Measurements from ENCODE around the gene MAP2K3. TPM values are rescaled to one million over a fixed set of nuclear protein-coding genes. Genes with fewer than 3 reads are reported as not detected.
A peak's percentile ranks its signal among the peaks of the same experiment; 100 is the strongest.
"Not testable (repeated sequence)": the region's sequence is repeated elsewhere in the genome, so short reads cannot be mapped to it uniquely, and the experiment has no call there.

Gene MAP2K3
- total RNA-seq, 4 donors from 2014 or later: 44.4 to 148 (median 59.6) TPM

- peaks cover 0 to 23% (median 14%) of the 10 kb centered on the region in 4 donors for H3K4me1 ChIP-seq
- in situ Hi-C loops (cut with MboI; ENCODE audit: low pct_ligation_motif_present in 1 of 4, low pct_unique_long_range_greater_than_20kb in 1 of 4, low sequenced_read_pairs in 3 of 4) (loop anchor here (10.0 to 25.0 kb wide), 4 partner anchors 64 to 469 kb away; partner anchors contain the start of gene NATD1 (in 1 of the 4)), intact Hi-C loops (cut with DNase I; ENCODE audit: low total_unique reads) (no loop called here)
- no peak for TF ChIP-seq POLR2A (IDR thresholded peaks at IDR 0.05)
- no peak for TF ChIP-seq POLR2AphosphoS5 (IDR thresholded peaks at IDR 0.05)
- no peak for TF ChIP-seq EP300 (IDR thresholded peaks at IDR 0.05; ENCODE audit: low read depth)
- TF ChIP-seq, protein P1, sequence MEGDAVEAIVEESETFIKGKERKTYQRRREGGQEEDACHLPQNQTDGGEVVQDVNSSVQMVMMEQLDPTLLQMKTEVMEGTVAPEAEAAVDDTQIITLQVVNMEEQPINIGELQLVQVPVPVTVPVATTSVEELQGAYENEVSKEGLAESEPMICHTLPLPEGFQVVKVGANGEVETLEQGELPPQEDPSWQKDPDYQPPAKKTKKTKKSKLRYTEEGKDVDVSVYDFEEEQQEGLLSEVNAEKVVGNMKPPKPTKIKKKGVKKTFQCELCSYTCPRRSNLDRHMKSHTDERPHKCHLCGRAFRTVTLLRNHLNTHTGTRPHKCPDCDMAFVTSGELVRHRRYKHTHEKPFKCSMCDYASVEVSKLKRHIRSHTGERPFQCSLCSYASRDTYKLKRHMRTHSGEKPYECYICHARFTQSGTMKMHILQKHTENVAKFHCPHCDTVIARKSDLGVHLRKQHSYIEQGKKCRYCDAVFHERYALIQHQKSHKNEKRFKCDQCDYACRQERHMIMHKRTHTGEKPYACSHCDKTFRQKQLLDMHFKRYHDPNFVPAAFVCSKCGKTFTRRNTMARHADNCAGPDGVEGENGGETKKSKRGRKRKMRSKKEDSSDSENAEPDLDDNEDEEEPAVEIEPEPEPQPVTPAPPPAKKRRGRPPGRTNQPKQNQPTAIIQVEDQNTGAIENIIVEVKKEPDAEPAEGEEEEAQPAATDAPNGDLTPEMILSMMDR (IDR thresholded peaks at IDR 0.05): no peak
- H3K4me3 ChIP-seq: no peak overlapping the region
- no peaks in the 10 kb centered on the region for H3K9me3 ChIP-seq
- H3K27ac ChIP-seq: no peak overlapping the region
- no peak for DNase-seq
- no peaks in the 10 kb centered on the region for H3K27me3 ChIP-seq
- no peaks in the 10 kb centered on the region for H3K36me3 ChIP-seq
- WGBS, 2 donors (ENCODE audit: low coverage in 1 of 2): 84% methylated on average over 17 of the region's 17 CpGs; no CpG with 5 or more reads in 1 of the 2 donors
Measured at GRCh38 chr17:21318439-21318838, 33.9 kb downstream of the MAP2K3 start.

GRCh38 chr17:21318856-21319255 lies 34.3 kb downstream of the MAP2K3 start:
- peaks cover 0 to 25% (median 14%) of the 10 kb centered on the region in 4 donors for H3K4me1 ChIP-seq
- 79% methylated on average over 7 of the region's 7 CpGs; no CpG with 5 or more reads in 1 of the 2 donors for WGBS, 2 donors (ENCODE audit: low coverage in 1 of 2)
- in situ Hi-C loops (cut with MboI; ENCODE audit: low pct_ligation_motif_present in 1 of 4, low pct_unique_long_range_greater_than_20kb in 1 of 4, low sequenced_read_pairs in 3 of 4): loop anchor here (10.0 to 25.0 kb wide), 4 partner anchors 64 to 468 kb away; partner anchors contain the start of gene NATD1 (in 1 of the 4)
- H3K27me3 ChIP-seq; H3K27ac ChIP-seq; intact Hi-C loops (cut with DNase I; ENCODE audit: low total_unique reads); H3K9me3 ChIP-seq; DNase-seq; H3K4me3 ChIP-seq; H3K36me3 ChIP-seq: not testable (repeated sequence)

GRCh38 chr17:21319256-21319655 lies 34.7 kb downstream of the MAP2K3 start:
- H3K27ac ChIP-seq; intact Hi-C loops (cut with DNase I; ENCODE audit: low total_unique reads); H3K9me3 ChIP-seq; H3K4me3 ChIP-seq; H3K27me3 ChIP-seq; H3K36me3 ChIP-seq; DNase-seq: not testable (repeated sequence)
- in situ Hi-C loops (cut with MboI; ENCODE audit: low pct_ligation_motif_present in 1 of 4, low pct_unique_long_range_greater_than_20kb in 1 of 4, low sequenced_read_pairs in 3 of 4): loop anchor here (10.0 to 25.0 kb wide), 4 partner anchors 64 to 468 kb away; partner anchors contain the start of gene NATD1 (in 1 of the 4)
- WGBS, 2 donors (ENCODE audit: low coverage in 1 of 2): 90% methylated on average over 4 of the region's 4 CpGs; no CpG with 5 or more reads in 1 of the 2 donors
- H3K4me1 ChIP-seq: peaks cover 0 to 22% (median 11%) of the 10 kb centered on the region in 4 donors

DNA sequence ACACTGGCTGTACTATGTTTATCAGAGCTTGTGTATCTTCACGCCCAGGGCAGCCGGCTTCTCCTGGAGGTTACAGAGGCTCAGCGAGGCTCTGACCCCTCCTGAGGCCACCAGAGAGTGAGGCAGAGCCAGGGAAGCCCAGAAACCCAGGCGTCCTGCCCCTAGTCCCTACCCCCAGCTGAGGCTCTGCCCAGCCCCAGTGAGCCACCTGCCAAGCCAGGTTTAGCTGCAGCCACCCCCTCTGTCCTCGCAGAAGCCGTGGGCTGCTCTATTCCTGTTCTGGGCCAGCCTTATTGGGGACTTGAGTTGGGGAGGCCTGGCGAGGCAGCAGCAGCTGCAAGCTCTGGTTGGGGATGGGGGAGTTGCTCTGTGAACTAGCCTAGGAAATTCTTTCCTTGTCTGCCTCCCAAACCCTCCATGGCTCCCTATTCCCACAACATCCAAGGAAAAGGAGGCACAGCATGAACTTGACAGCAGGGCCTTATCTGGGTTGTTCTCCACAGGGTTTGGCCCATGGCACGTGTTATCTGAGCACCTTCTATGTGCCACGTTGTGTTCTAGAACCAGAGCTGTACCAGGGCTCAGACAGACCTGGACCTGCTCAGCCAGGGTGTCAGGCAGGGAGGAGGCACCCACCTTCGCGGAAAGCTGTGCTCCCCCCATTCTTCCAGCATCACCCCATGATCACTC lies 35.3 kb downstream of the MAP2K3 start:
- H3K36me3 ChIP-seq; DNase-seq; H3K27me3 ChIP-seq; H3K4me3 ChIP-seq; H3K27ac ChIP-seq; intact Hi-C loops (cut with DNase I; ENCODE audit: low total_unique reads); H3K9me3 ChIP-seq: not testable (repeated sequence)
- H3K4me1 ChIP-seq: peaks cover 0 to 16% (median 8%) of the 10 kb centered on the region in 4 donors
- in situ Hi-C loops (cut with MboI; ENCODE audit: low pct_ligation_motif_present in 1 of 4, low pct_unique_long_range_greater_than_20kb in 1 of 4, low sequenced_read_pairs in 3 of 4): loop anchor here (10.0 to 25.0 kb wide), 4 partner anchors 65 to 467 kb away; partner anchors contain the start of gene NATD1 (in 1 of the 4)
- WGBS, 2 donors (ENCODE audit: low coverage in 1 of 2): 77% methylated on average over 11 of the region's 11 CpGs; no CpG with 5 or more reads in 1 of the 2 donors

- H3K4me3 ChIP-seq; H3K27ac ChIP-seq; H3K27me3 ChIP-seq; DNase-seq; H3K9me3 ChIP-seq; H3K36me3 ChIP-seq; intact Hi-C loops (cut with DNase I; ENCODE audit: low total_unique reads): not testable (repeated sequence)
- peaks cover 0 to 12% (median 5%) of the 10 kb centered on the region in 4 donors for H3K4me1 ChIP-seq
- WGBS, 2 donors (ENCODE audit: low coverage in 1 of 2): 84 to 100% methylated on average over 1 to 4 of the region's 4 CpGs
- in situ Hi-C loops (cut with MboI; ENCODE audit: low pct_ligation_motif_present in 1 of 4, low pct_unique_long_range_greater_than_20kb in 1 of 4, low sequenced_read_pairs in 3 of 4): loop anchor here (25.0 kb wide), 3 partner anchors 192 to 467 kb away; no protein-coding TSS in a partner anchor
Measured at GRCh38 chr17:21320430-21320829, 35.9 kb downstream of the MAP2K3 start.

DNA sequence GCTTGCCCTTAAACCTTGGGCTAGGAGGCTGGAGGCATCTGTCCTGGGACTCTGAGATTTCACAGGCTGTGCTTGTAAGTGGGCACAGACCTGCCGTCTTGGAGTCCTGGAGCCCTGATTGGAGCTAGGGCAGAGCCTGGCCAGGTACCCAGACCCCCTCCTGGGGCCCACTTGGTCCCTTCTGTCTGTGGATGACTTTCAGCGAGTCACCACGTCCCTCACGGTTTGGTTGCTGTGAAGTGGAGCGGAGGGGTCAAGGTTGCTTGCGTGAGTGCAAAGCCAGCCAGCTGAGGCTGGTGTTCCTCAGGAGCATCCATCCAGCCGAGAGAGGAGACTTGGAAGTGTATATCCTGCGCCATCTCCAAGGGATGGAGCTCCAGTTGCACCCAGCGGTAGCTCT lies 36.5 kb downstream of the MAP2K3 start:
- H3K27me3 ChIP-seq; DNase-seq; H3K36me3 ChIP-seq; H3K4me3 ChIP-seq; intact Hi-C loops (cut with DNase I; ENCODE audit: low total_unique reads); H3K27ac ChIP-seq; H3K9me3 ChIP-seq: not testable (repeated sequence)
- peaks cover 0 to 12% (median 5%) of the 10 kb centered on the region in 4 donors for H3K4me1 ChIP-seq
- in situ Hi-C loops (cut with MboI; ENCODE audit: low pct_ligation_motif_present in 1 of 4, low pct_unique_long_range_greater_than_20kb in 1 of 4, low sequenced_read_pairs in 3 of 4): loop anchor here (25.0 kb wide), 3 partner anchors 191 to 466 kb away; no protein-coding TSS in a partner anchor
- WGBS, 2 donors (ENCODE audit: low coverage in 1 of 2): 78% methylated on average over 9 of the region's 9 CpGs; no CpG with 5 or more reads in 1 of the 2 donors

DNA sequence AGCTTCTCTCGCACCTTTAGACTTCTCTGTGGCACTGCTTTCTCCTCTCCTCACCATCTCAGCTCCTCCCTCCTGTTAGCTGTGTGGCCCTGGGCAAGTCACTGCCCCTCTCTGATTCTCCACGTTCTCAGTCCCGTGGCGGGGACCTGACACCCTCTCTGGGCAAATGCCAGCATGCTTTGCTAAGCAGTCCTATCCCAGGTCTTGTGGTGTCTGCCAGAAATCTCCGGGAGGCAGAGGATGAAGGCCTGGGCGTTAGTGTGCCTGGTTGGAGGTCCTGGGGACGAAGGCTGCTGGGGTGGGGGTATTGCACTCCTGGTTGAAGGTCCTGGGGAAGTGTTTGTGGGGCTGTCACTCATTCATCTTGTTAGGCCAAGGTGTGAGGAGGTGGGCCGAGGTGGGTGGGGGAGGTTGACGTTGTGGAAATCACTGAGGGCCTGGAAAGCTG lies 37.3 kb downstream of the MAP2K3 start:
- WGBS, 2 donors (ENCODE audit: low coverage in 1 of 2): 85 to 100% methylated on average over 1 to 9 of the region's 9 CpGs
- H3K36me3 ChIP-seq; H3K9me3 ChIP-seq; DNase-seq; H3K4me1 ChIP-seq; H3K27me3 ChIP-seq; H3K4me3 ChIP-seq; intact Hi-C loops (cut with DNase I; ENCODE audit: low total_unique reads); H3K27ac ChIP-seq: not testable (repeated sequence)
- in situ Hi-C loops (cut with MboI; ENCODE audit: low pct_ligation_motif_present in 1 of 4, low pct_unique_long_range_greater_than_20kb in 1 of 4, low sequenced_read_pairs in 3 of 4): loop anchor here (25.0 kb wide), 3 partner anchors 191 to 466 kb away; no protein-coding TSS in a partner anchor

DNA sequence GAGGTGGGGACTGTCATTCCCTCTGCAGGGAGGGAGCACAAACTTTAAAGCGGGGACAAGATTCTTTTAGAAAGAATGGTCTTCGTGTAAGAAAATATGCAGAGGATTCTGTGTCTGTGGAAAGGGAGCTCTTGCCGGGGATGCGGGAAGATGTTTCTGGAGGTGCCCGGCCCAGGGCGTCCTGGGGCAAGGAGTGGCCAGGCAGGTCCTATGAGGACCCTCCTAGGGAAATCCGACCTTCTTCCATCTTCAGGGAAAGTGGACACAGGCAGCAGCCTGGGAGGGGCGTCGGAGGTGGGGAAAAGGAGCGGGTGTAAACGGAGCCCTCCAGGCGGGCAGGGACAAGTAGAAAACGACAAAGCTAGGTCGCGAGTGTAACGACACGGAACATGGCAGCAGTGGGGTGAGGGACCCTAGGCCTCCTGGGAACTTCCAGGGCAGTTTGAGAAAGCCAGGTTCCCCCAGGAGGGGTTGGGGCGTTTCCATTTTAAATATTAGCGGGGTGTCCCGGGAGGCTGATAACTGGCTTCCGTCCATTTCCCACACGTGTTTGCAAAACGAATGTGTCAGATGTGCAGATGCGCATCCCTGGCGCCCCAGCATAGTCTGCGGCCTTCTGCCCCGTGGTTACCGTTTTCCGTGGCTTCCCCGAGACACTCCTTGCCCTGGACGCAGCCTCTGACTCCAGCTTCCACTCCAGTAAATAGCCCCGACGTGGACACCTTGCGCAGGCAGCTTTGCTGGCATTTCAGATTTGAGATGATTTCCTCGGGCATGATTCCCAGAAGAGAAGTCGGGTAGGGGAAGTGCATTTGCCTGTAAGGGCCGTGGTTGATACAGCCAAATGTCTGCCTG lies 39.0 kb downstream of the MAP2K3 start:
- intact Hi-C loops (cut with DNase I; ENCODE audit: low total_unique reads); H3K27me3 ChIP-seq; DNase-seq; H3K36me3 ChIP-seq; H3K27ac ChIP-seq; H3K4me1 ChIP-seq; H3K9me3 ChIP-seq: not testable (repeated sequence)
- in situ Hi-C loops (cut with MboI; ENCODE audit: low pct_ligation_motif_present in 1 of 4, low pct_unique_long_range_greater_than_20kb in 1 of 4, low sequenced_read_pairs in 3 of 4): loop anchor here (25.0 kb wide), 3 partner anchors 189 to 464 kb away; no protein-coding TSS in a partner anchor
- H3K4me3 ChIP-seq: peak overlapping the region; percentile 50 to 60 (median 55)
- WGBS, 2 donors (ENCODE audit: low coverage in 1 of 2): 48 to 57% methylated on average over 16 to 33 of the region's 37 CpGs

Measured in transverse colon (tissue), 4 donors.